GM23248 (cell line): ENCODE data around the gene HINT1. TPM values are rescaled to one million over a fixed set of nuclear protein-coding genes. Genes with fewer than 3 reads are reported as not detected.

Experiments used
- DNase-seq: peaks from one replicate; pipeline ENCODE4 v3.0.0-alpha.2; 2015
- H2AFZ ChIP-seq: fragments of 200-600 bp; sonication (generic); 2 replicates; pipeline ENCODE4 v1.6.1; 2016; ENCODE audit warnings: antibody characterized with exemption
- H3F3A ChIP-seq: fragments of 200-600 bp; sonication (generic); 2 replicates; pipeline ENCODE4 v1.6.1; 2016; ENCODE audit warnings: mild to moderate bottlenecking, antibody characterized with exemption, mixed run types; ENCODE audit not compliant: insufficient read depth
- H3K27ac ChIP-seq: fragments of 200-600 bp; sonication (generic); 2 replicates; pipeline ENCODE4 v1.5.1; 2016; ENCODE audit warnings: mild to moderate bottlenecking
- H3K27me3 ChIP-seq: fragments of 200-600 bp; sonication (generic); replicated peaks from 2 replicates; pipeline ENCODE4 v1.6.1; 2016; ENCODE audit warnings: mild to moderate bottlenecking; ENCODE audit not compliant: insufficient read depth
- H3K36me3 ChIP-seq: fragments of 200-600 bp; sonication (generic); 2 replicates; pipeline ENCODE4 v1.6.1; 2016; ENCODE audit warnings: low read depth, mild to moderate bottlenecking
- H3K4me1 ChIP-seq: fragments of 200-600 bp; sonication (generic); 2 replicates; pipeline ENCODE4 v1.6.1; 2016; ENCODE audit warnings: mild to moderate bottlenecking; ENCODE audit not compliant: insufficient read depth
- H3K4me2 ChIP-seq: fragments of 200-600 bp; sonication (generic); one replicate; pipeline ENCODE4 v1.6.1; 2016; ENCODE audit warnings: mild to moderate bottlenecking; ENCODE audit not compliant: unreplicated experiment
- H3K4me3 ChIP-seq: fragments of 200-600 bp; sonication (generic); 2 replicates; pipeline ENCODE4 v1.5.1; 2016; ENCODE audit warnings: mild to moderate bottlenecking
- H3K79me2 ChIP-seq: fragments of 200-600 bp; sonication (generic); 2 replicates; pipeline ENCODE4 v1.6.1; 2016; ENCODE audit warnings: mild to moderate bottlenecking; ENCODE audit not compliant: insufficient read depth
- H3K9ac ChIP-seq: fragments of 200-600 bp; sonication (generic); 2 replicates; pipeline ENCODE4 v1.6.1; 2016; ENCODE audit warnings: mild to moderate bottlenecking
- H3K9me2 ChIP-seq: fragments of 200-600 bp; sonication (generic); 2 replicates; pipeline ENCODE4 v1.6.1; 2016; ENCODE audit warnings: mixed run types, mild to moderate bottlenecking, moderate library complexity; ENCODE audit not compliant: insufficient read depth
- H3K9me3 ChIP-seq: fragments of 200-600 bp; sonication (generic); one replicate; pipeline ENCODE4 v1.6.1; 2017; ENCODE audit warnings: low read depth
- H4K20me1 ChIP-seq: fragments of 200-600 bp; sonication (generic); 2 replicates; pipeline ENCODE4 v1.6.0; 2016; ENCODE audit not compliant: insufficient read depth
- EZH2 ChIP-seq: fragments of 200-600 bp; sonication (generic); IDR thresholded peaks from 2 replicates; pipeline ENCODE4 v1.6.1; 2018; ENCODE audit warnings: antibody characterized with exemption, mild to moderate bottlenecking; ENCODE audit not compliant: insufficient read depth, poor library complexity, severe bottlenecking
- EZH2phosphoT487 ChIP-seq: fragments of 200-600 bp; sonication (generic); IDR thresholded peaks from 2 replicates; pipeline ENCODE4 v1.6.1; 2018; ENCODE audit warnings: antibody characterized with exemption, moderate library complexity, mild to moderate bottlenecking, low read depth; ENCODE audit not compliant: insufficient read depth
- WGBS, 2 experiments: methylation state at CpG; one replicate each; pipeline ENCODE4 v1.1.6; 2015 to 2017; ENCODE audit warnings: low lambda C conversion rate in 2 of 2, low coverage in 1 of 2; ENCODE audit errors: missing lambda C conversion rate in 2 of 2; 5-methylcytosine and 5-hydroxymethylcytosine counted together
- in situ Hi-C: fragments of 300-500 bp; cut with MboI; formaldehyde crosslinking; loops from 2 replicates; pipeline ENCODE4 v1.15.0; 2020
- polyA plus RNA-seq: library from polyadenylated mRNA; unstranded; fragments of >200 nt; fragmentation: Nextera tagmentation; extraction: Ambion mirVana; gene quantifications from 2 replicates; pipeline ENCODE4 v1.2.1, GENCODE V29; 2016
- total RNA-seq: library from RNA; depleted of rRNA; stranded (reverse); fragments of >200 nt; shearing (Covaris generic); gene quantifications from 2 replicates; pipeline ENCODE4 v1.2.3, GENCODE V29; 2014

The HINT1 gene
- total and polyA plus RNA-seq, 2 experiments from 2014 or later: 184 to 458 TPM

DNA sequence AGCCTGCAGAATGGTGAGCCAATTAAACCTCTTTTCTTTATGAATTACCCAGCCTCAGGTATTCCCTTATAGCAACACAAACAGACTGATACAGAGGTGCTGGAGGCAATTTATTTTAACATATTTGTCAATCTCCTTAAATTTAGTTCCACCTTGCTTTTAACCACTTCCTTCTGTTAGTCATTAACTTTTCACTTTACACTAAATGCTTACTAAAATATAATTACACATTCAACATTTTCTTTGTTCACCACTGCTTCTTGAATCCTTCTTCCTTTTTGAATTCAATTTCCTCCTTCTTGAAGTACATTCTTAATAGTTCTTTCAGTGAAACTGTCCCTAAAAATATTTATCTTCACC lies 45.1 kb upstream of the HINT1 start:
- no peak overlapping the region for H3K4me2 ChIP-seq
- no peak overlapping the region for H2AFZ ChIP-seq
- no peaks in the 10 kb centered on the region for H3K9me3 ChIP-seq
- H3K27ac ChIP-seq: no peak overlapping the region
- H3K36me3 ChIP-seq: no peaks in the 10 kb centered on the region
- TF ChIP-seq EZH2 (no peak), EZH2phosphoT487 (no peak)
- DNase-seq: no peak
- H3F3A ChIP-seq: no peaks in the 10 kb centered on the region
- H3K9me2 ChIP-seq: no peaks in the 10 kb centered on the region
- H3K79me2 ChIP-seq: no peaks in the 10 kb centered on the region
- no peaks in the 10 kb centered on the region for H3K4me1 ChIP-seq
- in situ Hi-C loops: no loop called here
- no peak overlapping the region for H3K4me3 ChIP-seq
- no peak overlapping the region for H3K9ac ChIP-seq
- H4K20me1 ChIP-seq: no peaks in the 10 kb centered on the region
- H3K27me3 ChIP-seq: no peaks in the 10 kb centered on the region

DNA sequence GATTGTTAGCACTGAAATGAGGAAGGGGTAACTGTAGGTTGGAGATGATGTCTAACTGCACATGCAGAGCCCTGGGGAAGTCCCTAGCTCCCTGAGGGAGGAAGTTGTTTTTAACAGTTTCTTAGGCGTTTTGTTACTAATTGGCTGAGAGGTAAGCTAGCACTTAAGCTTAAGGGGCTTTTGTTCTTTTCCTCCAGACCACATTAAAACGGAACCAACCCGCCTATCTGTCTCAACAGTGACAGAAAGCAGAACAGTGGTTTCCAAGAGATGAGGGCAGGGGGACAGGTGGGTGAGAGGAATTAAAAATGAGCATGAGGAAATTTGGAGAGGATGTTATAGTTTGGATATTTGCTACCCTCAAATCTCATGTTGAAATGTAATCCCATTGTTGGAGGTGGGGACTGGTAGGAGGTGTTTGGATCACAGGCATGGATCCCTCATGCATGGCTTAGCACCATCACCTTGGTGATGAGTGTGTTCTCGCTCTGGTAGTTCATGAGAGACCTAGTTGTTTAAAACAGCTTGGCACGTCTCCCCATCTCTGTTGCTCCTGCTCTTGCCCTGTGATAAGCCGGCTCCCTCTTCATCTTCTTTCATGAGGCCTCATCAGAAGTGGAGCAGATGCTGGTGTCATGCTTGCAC lies 44.6 kb upstream of the HINT1 start:
- Histone ChIP-seq H3K4me2 (no peak overlapping the region), H3K4me1 (no peaks in the 10 kb centered on the region), H3K36me3 (no peaks in the 10 kb centered on the region), H3K4me3 (no peak overlapping the region), H3K27me3 (no peaks in the 10 kb centered on the region), H3K9me3 (no peaks in the 10 kb centered on the region), H3K9me2 (no peaks in the 10 kb centered on the region), H3K79me2 (no peaks in the 10 kb centered on the region), H2AFZ (no peak overlapping the region), H3K9ac (no peak overlapping the region), H3F3A (no peaks in the 10 kb centered on the region), H4K20me1 (no peaks in the 10 kb centered on the region), H3K27ac (no peak overlapping the region)
- 29 to 35% methylated on average over 6 of the region's 6 CpGs for WGBS, 2 experiments
- no peak for DNase-seq
- TF ChIP-seq EZH2 (no peak), EZH2phosphoT487 (no peak)
- in situ Hi-C loops: no loop called here

DNA sequence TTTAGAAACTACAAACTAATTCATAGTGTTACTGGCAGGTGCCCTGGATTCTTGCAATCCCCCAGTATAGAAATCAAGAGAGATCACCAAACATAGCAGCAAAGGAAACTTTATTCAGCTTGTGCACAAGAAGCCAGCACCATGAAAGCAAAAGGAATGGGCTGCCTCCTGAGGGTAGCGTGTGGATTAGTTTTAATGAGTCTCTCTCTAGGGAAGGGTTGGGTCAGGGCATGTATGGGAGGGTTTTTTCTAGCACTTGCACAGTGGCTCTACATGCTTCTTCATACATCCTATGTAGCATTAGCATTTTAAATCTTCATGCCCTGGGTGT lies 44.1 kb upstream of the HINT1 start:
- WGBS, 2 experiments: 89 to 93% methylated on average over 1 of the region's 1 CpG
- H3K9ac ChIP-seq: no peak overlapping the region
- H3K4me3 ChIP-seq: no peak overlapping the region
- H3K4me2 ChIP-seq: no peak overlapping the region
- no peak for TF ChIP-seq EZH2
- no peak for TF ChIP-seq EZH2phosphoT487
- H3K9me3 ChIP-seq: no peaks in the 10 kb centered on the region
- DNase-seq: no peak
- in situ Hi-C loops: no loop called here
- H3K27me3 ChIP-seq: no peaks in the 10 kb centered on the region
- H3K4me1 ChIP-seq: no peaks in the 10 kb centered on the region
- no peaks in the 10 kb centered on the region for H3K9me2 ChIP-seq
- H4K20me1 ChIP-seq: no peaks in the 10 kb centered on the region
- no peak overlapping the region for H3K27ac ChIP-seq
- no peaks in the 10 kb centered on the region for H3F3A ChIP-seq
- H3K36me3 ChIP-seq: no peaks in the 10 kb centered on the region
- no peaks in the 10 kb centered on the region for H3K79me2 ChIP-seq
- H2AFZ ChIP-seq: no peak overlapping the region

DNA sequence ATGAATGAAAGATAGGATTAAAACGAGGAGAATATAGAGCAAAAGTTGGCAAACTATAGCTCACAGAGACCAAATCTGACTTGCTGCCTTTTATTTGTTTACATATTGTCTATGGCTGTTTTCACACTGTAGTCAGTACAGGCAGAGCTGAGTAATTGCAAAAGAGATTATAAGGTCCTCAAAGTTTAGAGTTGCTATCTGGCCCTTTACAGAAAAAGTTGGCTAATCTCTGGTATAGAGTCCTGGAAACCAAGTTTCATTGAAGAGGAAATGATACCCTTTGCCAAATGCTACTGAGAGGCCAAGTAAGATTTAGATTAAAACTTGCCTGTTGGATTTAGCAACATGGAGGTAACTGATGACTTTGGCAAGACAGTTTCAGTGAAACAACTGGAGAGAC lies 41.7 kb upstream of the HINT1 start:
- no peak for DNase-seq
- H3F3A ChIP-seq: no peaks in the 10 kb centered on the region
- no peaks in the 10 kb centered on the region for H3K36me3 ChIP-seq
- 84 to 89% methylated on average over 1 of the region's 1 CpG for WGBS, 2 experiments
- H3K9me3 ChIP-seq: no peaks in the 10 kb centered on the region
- H3K27ac ChIP-seq: no peak overlapping the region
- no peaks in the 10 kb centered on the region for H3K4me1 ChIP-seq
- no peak overlapping the region for H2AFZ ChIP-seq
- H3K27me3 ChIP-seq: no peaks in the 10 kb centered on the region
- H3K9me2 ChIP-seq: no peaks in the 10 kb centered on the region
- no peaks in the 10 kb centered on the region for H4K20me1 ChIP-seq
- in situ Hi-C loops: no loop called here
- TF ChIP-seq EZH2 (no peak), EZH2phosphoT487 (no peak)
- H3K4me2 ChIP-seq: no peak overlapping the region
- no peak overlapping the region for H3K4me3 ChIP-seq
- no peaks in the 10 kb centered on the region for H3K79me2 ChIP-seq
- H3K9ac ChIP-seq: no peak overlapping the region

DNA sequence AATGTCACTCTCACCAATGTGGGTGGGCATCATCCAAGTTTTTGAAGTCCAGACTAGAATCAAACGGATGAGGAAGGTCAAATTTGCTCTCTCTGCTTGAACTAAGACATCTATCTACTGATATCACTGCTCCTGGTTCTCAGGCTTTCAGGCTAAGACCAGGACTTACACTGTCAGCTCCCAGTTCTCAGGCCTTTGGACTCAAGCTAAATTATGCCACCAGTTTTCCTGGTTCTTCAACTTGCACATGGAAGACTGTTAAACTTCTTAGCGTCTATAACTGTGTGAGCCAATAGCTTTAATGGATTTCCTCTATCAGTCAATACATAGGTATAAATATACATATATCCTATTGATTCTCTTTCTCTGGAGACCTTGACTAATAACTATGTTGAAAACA lies 41.0 kb upstream of the HINT1 start:
- no peak for DNase-seq
- Histone ChIP-seq H3K9ac (no peak overlapping the region), H3F3A (no peaks in the 10 kb centered on the region), H3K9me3 (no peaks in the 10 kb centered on the region), H4K20me1 (no peaks in the 10 kb centered on the region), H3K9me2 (no peaks in the 10 kb centered on the region), H3K79me2 (no peaks in the 10 kb centered on the region), H3K36me3 (no peaks in the 10 kb centered on the region), H3K4me3 (no peak overlapping the region), H2AFZ (no peak overlapping the region), H3K27me3 (no peaks in the 10 kb centered on the region), H3K4me1 (no peaks in the 10 kb centered on the region), H3K4me2 (no peak overlapping the region), H3K27ac (no peak overlapping the region)
- WGBS, 2 experiments: 92 to 99% methylated on average over 2 of the region's 2 CpGs
- in situ Hi-C loops: no loop called here
- TF ChIP-seq EZH2phosphoT487: no peak
